Activated CD4-positive, CD25-positive, alpha-beta regulatory T cell treated with anti-CD3 and anti-CD28 coated beads, Interleukin-2, amount 50 U/mL, for 72 hours (primary cell): ENCODE results near the gene PACSIN1.

Experiments
- DNase-seq: peaks from one replicate; pipeline ENCODE4 v3.0.0; 2021

The PACSIN1 gene

GRCh38 chr6:34547701-34548644 is 82.1 kb downstream of the PACSIN1 start:
- no peak for DNase-seq

GRCh38 chr6:34549026-34549803 is 83.3 kb downstream of the PACSIN1 start:
- no peak for DNase-seq

GRCh38 chr6:34549804-34550202 is 83.9 kb downstream of the PACSIN1 start:
- no peak for DNase-seq

- DNase-seq, result no peak
These were observed 85.8 kb downstream of the PACSIN1 start for GRCh38 chr6:34551720-34552119.

GRCh38 chr6:34552620-34553019 is 86.7 kb downstream of the PACSIN1 start:
- DNase-seq, result no peak

- no peak for DNase-seq
These were observed 87.3 kb downstream of the PACSIN1 start for GRCh38 chr6:34553146-34553545.

- DNase-seq, result no peak
These were observed 87.9 kb downstream of the PACSIN1 start for GRCh38 chr6:34553750-34554149.

GRCh38 chr6:34554291-34555006 is 88.6 kb downstream of the PACSIN1 start:
- no peak for DNase-seq

GRCh38 chr6:34555007-34555322 is 89.1 kb downstream of the PACSIN1 start:
- DNase-seq, result no peak

- no peak for DNase-seq
These were observed 89.5 kb downstream of the PACSIN1 start for GRCh38 chr6:34555328-34555727.

- DNase-seq, result no peak
These were observed 90.2 kb downstream of the PACSIN1 start, which contains the start of gene SPDEF for GRCh38 chr6:34556031-34556471. Gene SPDEF (minus strand): TSS chr6:34556329. CDS start chr6:34544455, 11,874 bp downstream.

GRCh38 chr6:34556493-34556892 is 90.6 kb downstream of the PACSIN1 start:
- DNase-seq, result no peak

- no peak for DNase-seq
These were observed 91.4 kb downstream of the PACSIN1 start for GRCh38 chr6:34557228-34557627.

- DNase-seq, result no peak
These were observed 92.4 kb downstream of the PACSIN1 start for GRCh38 chr6:34558172-34558714.

GRCh38 chr6:34559651-34560365 is 93.9 kb downstream of the PACSIN1 start:
- no peak for DNase-seq

- no peak for DNase-seq
These were observed 94.7 kb downstream of the PACSIN1 start for GRCh38 chr6:34560366-34561226.

- no peak for DNase-seq
These were observed 95.3 kb downstream of the PACSIN1 start for GRCh38 chr6:34561227-34561530.

GRCh38 chr6:34562350-34562749 is 96.5 kb downstream of the PACSIN1 start:
- DNase-seq, result no peak

GRCh38 chr6:34562861-34563512 is 97.1 kb downstream of the PACSIN1 start:
- no peak for DNase-seq

- DNase-seq, result no peak
These were observed 97.6 kb downstream of the PACSIN1 start for GRCh38 chr6:34563513-34563870.

- DNase-seq, result no peak
These were observed 98.3 kb downstream of the PACSIN1 start for GRCh38 chr6:34564181-34564580.
